ENCODE measurements around the gene ADGRG1.

ADGRG1 gene

GRCh38 chr16:57640612-57641011 lies 12.2 kb downstream of the ADGRG1 start:
- H3K9me3 ChIP-seq (replicated peaks; ENCODE audit: low read length) = no peaks in the 10 kb centered on the region
- no peak overlapping the region for H3K4me3 ChIP-seq (ENCODE audit: low read length)
- peaks cover 29% of the 10 kb centered on the region for H3K27me3 ChIP-seq (ENCODE audit: control insufficient read depth, insufficient read depth, low read length)
- H3K9ac ChIP-seq (ENCODE audit: low read depth, low read length) = no peak overlapping the region
- no peak overlapping the region for H3K4me2 ChIP-seq (ENCODE audit: low read length)
- H3K4me1 ChIP-seq (ENCODE audit: control insufficient read depth, insufficient read depth, low read length) = peaks cover 21% of the 10 kb centered on the region
- H3K36me3 ChIP-seq (ENCODE audit: insufficient read depth, low read length) = no peaks in the 10 kb centered on the region

GRCh38 chr16:57642160-57643135 lies 14.0 kb downstream of the ADGRG1 start:
- no peak overlapping the region for H3K9ac ChIP-seq (ENCODE audit: low read depth, low read length)
- peaks cover 19% of the 10 kb centered on the region for H3K4me1 ChIP-seq (ENCODE audit: control insufficient read depth, insufficient read depth, low read length)
- H3K36me3 ChIP-seq (ENCODE audit: insufficient read depth, low read length) = no peaks in the 10 kb centered on the region
- no peaks in the 10 kb centered on the region for H3K9me3 ChIP-seq (replicated peaks; ENCODE audit: low read length)
- H3K27me3 ChIP-seq (ENCODE audit: control insufficient read depth, insufficient read depth, low read length) = peaks cover 23% of the 10 kb centered on the region
- no peak overlapping the region for H3K4me3 ChIP-seq (ENCODE audit: low read length)
- H3K4me2 ChIP-seq (ENCODE audit: low read length) = no peak overlapping the region

- no peak overlapping the region for H3K4me3 ChIP-seq (ENCODE audit: low read length)
- no peaks in the 10 kb centered on the region for H3K9me3 ChIP-seq (replicated peaks; ENCODE audit: low read length)
Measured at GRCh38 chr16:57643147-57643874, 14.9 kb downstream of the ADGRG1 start.

GRCh38 chr16:57643910-57644309 lies 15.5 kb downstream of the ADGRG1 start:
- Histone ChIP-seq H3K4me1 (ENCODE audit: control insufficient read depth, insufficient read depth, low read length) (peaks cover 14% of the 10 kb centered on the region), H3K4me3 (ENCODE audit: low read length) (no peak overlapping the region), H3K36me3 (ENCODE audit: insufficient read depth, low read length) (no peaks in the 10 kb centered on the region), H3K9ac (ENCODE audit: low read depth, low read length) (no peak overlapping the region), H3K4me2 (ENCODE audit: low read length) (no peak overlapping the region), H3K27me3 (ENCODE audit: control insufficient read depth, insufficient read depth, low read length) (peaks cover 12% of the 10 kb centered on the region), H3K9me3 (replicated peaks; ENCODE audit: low read length) (no peaks in the 10 kb centered on the region)

More at GRCh38 chr16:57643147-57643874, 14.9 kb downstream of the ADGRG1 start:
- Histone ChIP-seq H3K4me2 (ENCODE audit: low read length) (no peak overlapping the region), H3K4me1 (ENCODE audit: control insufficient read depth, insufficient read depth, low read length) (peaks cover 14% of the 10 kb centered on the region), H3K36me3 (ENCODE audit: insufficient read depth, low read length) (no peaks in the 10 kb centered on the region), H3K9ac (ENCODE audit: low read depth, low read length) (no peak overlapping the region), H3K27me3 (ENCODE audit: control insufficient read depth, insufficient read depth, low read length) (peaks cover 15% of the 10 kb centered on the region)

GRCh38 chr16:57644383-57645014 lies 16.1 kb downstream of the ADGRG1 start:
- Histone ChIP-seq H3K9ac (ENCODE audit: low read depth, low read length) (no peak overlapping the region), H3K4me2 (ENCODE audit: low read length) (no peak overlapping the region), H3K36me3 (ENCODE audit: insufficient read depth, low read length) (no peaks in the 10 kb centered on the region), H3K27me3 (ENCODE audit: control insufficient read depth, insufficient read depth, low read length) (peaks cover 6% of the 10 kb centered on the region), H3K9me3 (replicated peaks; ENCODE audit: low read length) (no peaks in the 10 kb centered on the region), H3K4me3 (ENCODE audit: low read length) (no peak overlapping the region), H3K4me1 (ENCODE audit: control insufficient read depth, insufficient read depth, low read length) (peaks cover 14% of the 10 kb centered on the region)

GRCh38 chr16:57645169-57645568 lies 16.7 kb downstream of the ADGRG1 start:
- Histone ChIP-seq H3K27me3 (ENCODE audit: control insufficient read depth, insufficient read depth, low read length) (peaks cover 1% of the 10 kb centered on the region), H3K36me3 (ENCODE audit: insufficient read depth, low read length) (no peaks in the 10 kb centered on the region)

GRCh38 chr16:57645691-57646387 lies 17.4 kb downstream of the ADGRG1 start:
- Histone ChIP-seq H3K36me3 (ENCODE audit: insufficient read depth, low read length) (no peaks in the 10 kb centered on the region), H3K4me1 (ENCODE audit: control insufficient read depth, insufficient read depth, low read length) (peaks cover 14% of the 10 kb centered on the region)

More at GRCh38 chr16:57645169-57645568, 16.7 kb downstream of the ADGRG1 start:
- Histone ChIP-seq H3K9ac (ENCODE audit: low read depth, low read length) (no peak overlapping the region), H3K4me3 (ENCODE audit: low read length) (no peak overlapping the region), H3K4me2 (ENCODE audit: low read length) (no peak overlapping the region), H3K4me1 (ENCODE audit: control insufficient read depth, insufficient read depth, low read length) (peaks cover 14% of the 10 kb centered on the region), H3K9me3 (replicated peaks; ENCODE audit: low read length) (no peaks in the 10 kb centered on the region)

GRCh38 chr16:57646388-57647039 lies 18.1 kb downstream of the ADGRG1 start:
- Histone ChIP-seq H3K9ac (ENCODE audit: low read depth, low read length) (no peak overlapping the region), H3K27me3 (ENCODE audit: control insufficient read depth, insufficient read depth, low read length) (no peaks in the 10 kb centered on the region), H3K9me3 (replicated peaks; ENCODE audit: low read length) (no peaks in the 10 kb centered on the region), H3K4me2 (ENCODE audit: low read length) (no peak overlapping the region), H3K4me3 (ENCODE audit: low read length) (no peak overlapping the region), H3K4me1 (ENCODE audit: control insufficient read depth, insufficient read depth, low read length) (peaks cover 14% of the 10 kb centered on the region), H3K36me3 (ENCODE audit: insufficient read depth, low read length) (no peaks in the 10 kb centered on the region)

More at GRCh38 chr16:57645691-57646387, 17.4 kb downstream of the ADGRG1 start:
- Histone ChIP-seq H3K9me3 (replicated peaks; ENCODE audit: low read length) (no peaks in the 10 kb centered on the region), H3K9ac (ENCODE audit: low read depth, low read length) (no peak overlapping the region), H3K4me3 (ENCODE audit: low read length) (no peak overlapping the region), H3K27me3 (ENCODE audit: control insufficient read depth, insufficient read depth, low read length) (no peaks in the 10 kb centered on the region), H3K4me2 (ENCODE audit: low read length) (peak overlapping the region; percentile 13)

GRCh38 chr16:57647136-57647875 lies 18.9 kb downstream of the ADGRG1 start:
- H3K36me3 ChIP-seq (ENCODE audit: insufficient read depth, low read length) = no peaks in the 10 kb centered on the region

GRCh38 chr16:57648125-57648524 lies 19.7 kb downstream of the ADGRG1 start:
- Histone ChIP-seq H3K36me3 (ENCODE audit: insufficient read depth, low read length) (no peaks in the 10 kb centered on the region), H3K9me3 (replicated peaks; ENCODE audit: low read length) (no peaks in the 10 kb centered on the region), H3K4me2 (ENCODE audit: low read length) (no peak overlapping the region), H3K9ac (ENCODE audit: low read depth, low read length) (no peak overlapping the region), H3K4me3 (ENCODE audit: low read length) (no peak overlapping the region), H3K27me3 (ENCODE audit: control insufficient read depth, insufficient read depth, low read length) (no peaks in the 10 kb centered on the region), H3K4me1 (ENCODE audit: control insufficient read depth, insufficient read depth, low read length) (peaks cover 11% of the 10 kb centered on the region)

More at GRCh38 chr16:57647136-57647875, 18.9 kb downstream of the ADGRG1 start:
- Histone ChIP-seq H3K4me3 (ENCODE audit: low read length) (no peak overlapping the region), H3K4me1 (ENCODE audit: control insufficient read depth, insufficient read depth, low read length) (peaks cover 14% of the 10 kb centered on the region), H3K4me2 (ENCODE audit: low read length) (no peak overlapping the region), H3K9me3 (replicated peaks; ENCODE audit: low read length) (no peaks in the 10 kb centered on the region), H3K9ac (ENCODE audit: low read depth, low read length) (no peak overlapping the region), H3K27me3 (ENCODE audit: control insufficient read depth, insufficient read depth, low read length) (no peaks in the 10 kb centered on the region)
